Measurements from ENCODE around the gene ZDHHC20. TPM values are rescaled to one million over a fixed set of nuclear protein-coding genes. Genes with fewer than 3 reads are reported as not detected.
A peak's percentile ranks its signal among the peaks of the same experiment; 100 is the strongest.

Gene ZDHHC20
- total RNA-seq, 1 experiment from 2014 or later, result 69.1 TPM

GRCh38 chr13:21338156-21338555 lies 120.9 kb downstream of the ZDHHC20 start:
- Histone ChIP-seq H3K9ac (ENCODE audit: extremely low read depth, insufficient read length, low read length) (no peak overlapping the region), H3K79me1 (ENCODE audit: insufficient read depth, low read depth, low read length, poor library complexity, severe bottlenecking) (no peaks in the 10 kb centered on the region), H3K14ac (ENCODE audit: insufficient read depth, low read length) (peak overlapping the region; percentile 60), H2BK15ac (ENCODE audit: low read depth, low read length) (no peak overlapping the region), H4K5ac (ENCODE audit: insufficient read length, low read depth, low read length) (no peak overlapping the region), H2BK5ac (ENCODE audit: insufficient read length, low read length) (no peak overlapping the region), H3K18ac (ENCODE audit: insufficient read length, low read depth, low read length) (peak overlapping the region; percentile 28), H3K9me3 (ENCODE audit: control insufficient read depth, low read depth, low read length) (no peaks in the 10 kb centered on the region), H2AFZ (ENCODE audit: low read length) (no peak overlapping the region), H2BK20ac (ENCODE audit: low read depth, low read length, poor library complexity, severe bottlenecking) (no peak overlapping the region), H3K79me2 (ENCODE audit: insufficient read depth, low read length) (no peaks in the 10 kb centered on the region), H4K8ac (replicated peaks; ENCODE audit: insufficient read length, low read depth, low read length) (no peak overlapping the region), H3K23me2 (ENCODE audit: insufficient read length, low read depth, low read length, poor library complexity, severe bottlenecking) (no peaks in the 10 kb centered on the region), H3K4me1 (ENCODE audit: insufficient read depth, low read length) (peaks cover 4% of the 10 kb centered on the region; the same call in 1 of the 2 replicates), H3K56ac (ENCODE audit: insufficient read length, low read depth, low read length) (no peak overlapping the region), H3K27me3 (ENCODE audit: insufficient read depth, low read length) (no peaks in the 10 kb centered on the region), H3K4ac (ENCODE audit: low read depth, low read length) (no peak overlapping the region), H3K27ac (ENCODE audit: insufficient read length, low read depth, low read length) (no peak overlapping the region), H4K91ac (ENCODE audit: insufficient read length, low read depth, low read length) (no peak overlapping the region), H2BK120ac (ENCODE audit: low read depth, low read length, poor library complexity, severe bottlenecking) (no peak overlapping the region), H3K4me2 (ENCODE audit: insufficient read depth, insufficient read length, low read length) (peak overlapping the region; percentile 5), H2BK12ac (ENCODE audit: insufficient read length, low read depth, low read length) (no peak overlapping the region), H2AK5ac (ENCODE audit: insufficient read length, low read length) (no peak overlapping the region), H3K23ac (ENCODE audit: insufficient read length, low read depth, low read length) (no peak overlapping the region), H3T11ph (ENCODE audit: low read length) (no peak overlapping the region), H4K20me1 (ENCODE audit: control insufficient read depth, insufficient read depth, insufficient read length) (no peaks in the 10 kb centered on the region)
- TF ChIP-seq, protein P1, sequence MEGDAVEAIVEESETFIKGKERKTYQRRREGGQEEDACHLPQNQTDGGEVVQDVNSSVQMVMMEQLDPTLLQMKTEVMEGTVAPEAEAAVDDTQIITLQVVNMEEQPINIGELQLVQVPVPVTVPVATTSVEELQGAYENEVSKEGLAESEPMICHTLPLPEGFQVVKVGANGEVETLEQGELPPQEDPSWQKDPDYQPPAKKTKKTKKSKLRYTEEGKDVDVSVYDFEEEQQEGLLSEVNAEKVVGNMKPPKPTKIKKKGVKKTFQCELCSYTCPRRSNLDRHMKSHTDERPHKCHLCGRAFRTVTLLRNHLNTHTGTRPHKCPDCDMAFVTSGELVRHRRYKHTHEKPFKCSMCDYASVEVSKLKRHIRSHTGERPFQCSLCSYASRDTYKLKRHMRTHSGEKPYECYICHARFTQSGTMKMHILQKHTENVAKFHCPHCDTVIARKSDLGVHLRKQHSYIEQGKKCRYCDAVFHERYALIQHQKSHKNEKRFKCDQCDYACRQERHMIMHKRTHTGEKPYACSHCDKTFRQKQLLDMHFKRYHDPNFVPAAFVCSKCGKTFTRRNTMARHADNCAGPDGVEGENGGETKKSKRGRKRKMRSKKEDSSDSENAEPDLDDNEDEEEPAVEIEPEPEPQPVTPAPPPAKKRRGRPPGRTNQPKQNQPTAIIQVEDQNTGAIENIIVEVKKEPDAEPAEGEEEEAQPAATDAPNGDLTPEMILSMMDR (conservative IDR thresholded peaks at IDR 0.05), result peak; percentile 45; the same call in 2 of the 3 replicates
- Mint-ChIP-seq H3K36me3 (ENCODE audit: insufficient read depth in 1 of 3, low read depth in 3 of 3) (peaks cover 0 to 1% (median 0%) of the 10 kb centered on the region in 3 experiments; a peak in 2 of 7 replicates), H3K9me3 (no peaks in the 10 kb centered on the region), H3K4me3 (no peak overlapping the region), H3K27ac (peak overlapping the region in 1 of 3 experiments; percentile 3; a peak in 1 of 7 replicates), H3K27me3 (ENCODE audit: low read depth) (peaks cover 4% of the 10 kb centered on the region; the same call in 1 of the 2 replicates), H3K4me1 (peaks cover 33 to 40% of the 10 kb centered on the region in 2 experiments)
- DNase-seq, result no peak
- no CpG with 5 or more reads among the region's 6 CpGs for WGBS (ENCODE audit: extremely low coverage, insufficient read length, low lambda C conversion rate)
